Erythroblast (primary cell): ENCODE measurements around the gene VCPKMT.

Experiments
- DNase-seq, 2 experiments: peaks; one replicate each; lab custom pipeline; 2025; lab: John Stamatoyannopoulos, UW
- GATA1 ChIP-seq: IDR thresholded peaks from 2 replicates; pipeline ENCODE4 v1.6.1; 2011; ENCODE audit warnings: low read depth, mild to moderate bottlenecking, control low read depth, low read length, moderate library complexity
- POLR2A ChIP-seq: IDR thresholded peaks from 2 replicates; pipeline ENCODE4 v1.6.1; 2011; ENCODE audit warnings: mild to moderate bottlenecking, low read length

Gene VCPKMT

DNA sequence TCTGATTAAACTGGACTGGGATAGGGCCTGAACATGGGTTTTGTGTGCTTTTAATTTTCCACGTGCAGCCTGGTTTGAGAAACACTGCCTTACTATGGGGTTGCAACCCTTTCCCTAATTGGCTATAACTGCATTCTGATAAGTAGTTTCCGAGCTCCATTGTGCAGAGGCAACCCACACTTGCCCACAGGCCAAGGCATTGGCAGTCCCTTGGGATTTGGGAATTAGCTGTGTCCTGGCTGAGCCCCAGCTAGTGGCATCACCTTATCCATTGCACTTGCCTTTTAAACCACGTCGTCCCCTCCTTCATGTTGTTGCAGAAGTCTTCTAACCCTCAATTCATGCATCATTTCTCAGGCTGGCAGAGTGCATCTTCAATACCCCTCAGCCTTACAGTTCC lies 10.2 kb downstream of the VCPKMT start:
- TF ChIP-seq GATA1 = no peak
- no peak for TF ChIP-seq POLR2A
- DNase-seq = no peak

DNA sequence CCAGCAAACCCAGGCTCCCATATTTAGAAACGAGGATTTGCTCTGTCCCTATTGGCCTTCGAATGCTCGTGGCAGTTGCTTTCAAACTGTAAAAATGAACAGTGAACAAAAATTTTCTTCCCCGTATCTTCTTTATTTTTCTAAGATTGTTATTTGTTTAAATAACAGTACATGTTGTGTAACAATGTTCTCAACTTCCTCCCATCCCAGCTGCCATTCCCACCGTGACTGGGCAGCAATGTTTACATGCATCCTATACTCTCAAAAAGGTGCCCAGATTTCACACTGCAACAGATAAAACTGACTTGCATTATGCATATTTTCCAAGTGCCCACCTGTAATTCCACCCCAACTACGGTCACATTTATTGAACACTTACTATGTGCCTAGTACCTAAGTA lies 12.8 kb downstream of the VCPKMT start:
- TF ChIP-seq GATA1 = no peak
- TF ChIP-seq POLR2A = no peak
- DNase-seq = no peak

DNA sequence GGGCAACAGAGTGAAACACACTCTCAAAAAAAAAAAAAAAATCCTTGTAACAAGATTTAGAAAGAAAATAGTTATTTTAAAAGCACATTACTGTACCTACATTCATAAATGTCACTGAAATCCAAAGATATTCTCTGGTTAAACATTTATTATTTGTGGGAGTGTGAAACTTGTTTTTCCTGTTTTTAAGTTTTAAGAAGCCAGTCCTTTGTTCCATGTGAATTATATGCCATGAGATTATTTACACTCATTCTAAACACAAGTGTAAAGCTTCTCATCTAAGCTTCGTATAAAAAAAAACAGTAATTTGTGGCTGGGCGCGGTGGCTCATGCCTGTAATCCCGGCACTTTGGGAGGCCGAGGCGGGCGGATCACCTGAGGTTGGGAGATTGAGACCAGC lies 15.0 kb downstream of the VCPKMT start:
- TF ChIP-seq GATA1 = no peak
- no peak for TF ChIP-seq POLR2A
- DNase-seq = no peak

DNA sequence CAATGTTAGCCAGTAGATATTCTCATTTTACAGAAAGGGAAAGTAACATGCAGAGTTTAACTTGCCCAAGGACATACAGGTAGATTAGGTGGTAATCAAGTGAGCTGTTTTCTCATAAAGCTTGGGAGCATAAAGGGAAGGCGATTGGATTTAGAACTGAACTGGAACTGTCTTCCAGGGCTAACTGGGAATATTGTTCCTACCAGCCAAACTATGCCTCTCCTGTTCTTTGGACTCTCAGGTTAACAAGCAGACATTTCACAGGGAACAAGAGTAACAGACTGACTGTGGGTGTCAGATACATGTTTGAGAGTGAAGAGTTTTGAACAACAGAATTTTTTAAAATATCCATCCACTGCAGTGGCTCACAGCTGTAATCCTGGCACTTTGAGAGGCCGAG lies 15.6 kb downstream of the VCPKMT start:
- no peak for DNase-seq

DNA sequence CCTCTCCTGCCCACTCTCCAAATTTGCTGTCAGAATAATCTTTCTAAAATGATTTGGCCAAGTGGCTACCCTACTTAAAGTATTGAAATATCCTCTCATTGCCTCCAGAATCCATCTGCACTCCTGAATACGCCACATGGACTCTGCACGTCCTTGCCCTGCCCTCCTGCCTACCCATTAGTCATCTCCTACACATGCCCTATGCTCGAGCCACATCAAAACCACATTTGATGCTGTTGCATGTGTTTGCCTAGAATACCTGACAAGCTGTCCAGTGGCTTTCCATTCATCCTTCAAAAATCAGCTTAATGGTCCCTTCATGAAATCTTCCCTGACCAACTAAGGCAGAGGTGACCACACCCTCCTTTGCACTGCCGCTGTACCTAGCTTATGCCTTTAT lies 17.0 kb downstream of the VCPKMT start:
- TF ChIP-seq GATA1 (no peak), POLR2A (no peak)
- DNase-seq = no peak

More for the DNA sequence above, 15.6 kb downstream of the VCPKMT start:
- TF ChIP-seq POLR2A (no peak), GATA1 (no peak)

DNA sequence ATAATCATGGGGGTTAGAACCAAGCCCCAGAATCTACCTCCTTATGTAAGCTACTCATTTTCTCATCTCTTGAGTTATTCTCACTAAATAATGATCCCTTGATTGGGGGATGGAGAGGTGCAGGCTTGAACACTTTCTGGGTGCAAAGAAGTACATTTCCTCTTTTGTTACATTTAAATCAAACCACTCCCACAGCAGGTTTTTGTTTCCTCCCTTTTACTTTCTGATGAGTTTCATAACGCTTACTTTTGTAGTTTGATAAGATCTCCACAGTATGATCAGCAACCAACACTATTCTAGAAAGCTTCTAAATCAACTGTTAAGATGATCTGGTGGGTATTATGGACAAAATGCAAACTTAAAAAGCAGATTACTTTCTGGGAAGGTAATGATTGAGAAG lies 20.5 kb downstream of the VCPKMT start:
- no peak for DNase-seq
- no peak for TF ChIP-seq GATA1
- TF ChIP-seq POLR2A = no peak

DNA sequence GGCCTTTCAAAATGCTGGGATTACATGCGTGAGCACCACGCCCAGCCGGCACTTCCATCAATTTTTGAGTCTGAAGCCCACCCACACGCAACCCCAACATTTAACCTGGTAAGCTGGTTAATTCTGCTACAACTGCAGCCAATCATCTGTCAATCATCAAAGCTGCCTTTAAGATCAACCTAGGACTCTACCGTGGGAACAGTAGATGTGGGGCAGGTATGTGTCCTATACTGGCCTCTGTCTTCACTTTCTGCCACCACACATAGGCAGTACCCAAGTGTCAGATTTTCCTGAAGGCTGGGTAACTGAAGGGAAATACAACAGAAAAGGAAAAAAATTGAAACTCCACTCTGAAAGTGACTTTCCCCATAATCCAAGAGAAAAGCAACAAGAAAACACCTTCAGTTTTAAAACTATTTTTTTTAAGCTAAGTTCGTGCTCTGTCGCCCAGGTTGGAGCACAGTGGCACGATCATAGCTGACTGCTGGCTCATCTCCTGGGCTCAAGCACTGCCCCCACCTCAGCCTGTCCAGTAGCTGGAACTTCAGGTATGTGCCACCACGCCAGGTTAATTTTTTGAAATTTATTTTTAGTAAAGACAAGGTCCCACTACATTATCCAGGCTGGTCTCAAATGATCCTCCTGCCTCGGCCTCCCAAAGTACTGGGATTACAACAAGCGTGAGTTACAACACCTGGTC lies 22.2 kb downstream of the VCPKMT start:
- DNase-seq = no peak
- TF ChIP-seq POLR2A (no peak), GATA1 (no peak)

DNA sequence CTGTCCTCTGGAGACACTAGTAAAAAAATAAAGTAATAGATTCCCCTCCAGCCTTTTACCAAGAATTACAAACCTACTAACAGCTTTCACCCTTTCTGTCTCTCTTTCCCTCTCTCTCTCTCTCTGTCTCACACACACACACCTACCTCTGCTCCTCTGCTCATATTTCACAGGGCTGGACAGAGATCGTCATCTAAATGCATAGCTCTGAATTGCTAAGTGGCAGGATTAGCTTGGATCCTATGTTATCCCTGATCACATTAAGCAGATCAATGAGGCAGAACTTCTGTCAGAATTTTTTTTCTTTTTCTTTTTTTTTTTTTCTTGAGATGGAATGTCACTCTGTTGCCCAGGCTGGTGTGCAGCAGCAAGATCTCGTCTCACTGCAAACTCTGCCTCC lies 22.9 kb downstream of the VCPKMT start:
- TF ChIP-seq GATA1 = no peak
- no peak for DNase-seq

DNA sequence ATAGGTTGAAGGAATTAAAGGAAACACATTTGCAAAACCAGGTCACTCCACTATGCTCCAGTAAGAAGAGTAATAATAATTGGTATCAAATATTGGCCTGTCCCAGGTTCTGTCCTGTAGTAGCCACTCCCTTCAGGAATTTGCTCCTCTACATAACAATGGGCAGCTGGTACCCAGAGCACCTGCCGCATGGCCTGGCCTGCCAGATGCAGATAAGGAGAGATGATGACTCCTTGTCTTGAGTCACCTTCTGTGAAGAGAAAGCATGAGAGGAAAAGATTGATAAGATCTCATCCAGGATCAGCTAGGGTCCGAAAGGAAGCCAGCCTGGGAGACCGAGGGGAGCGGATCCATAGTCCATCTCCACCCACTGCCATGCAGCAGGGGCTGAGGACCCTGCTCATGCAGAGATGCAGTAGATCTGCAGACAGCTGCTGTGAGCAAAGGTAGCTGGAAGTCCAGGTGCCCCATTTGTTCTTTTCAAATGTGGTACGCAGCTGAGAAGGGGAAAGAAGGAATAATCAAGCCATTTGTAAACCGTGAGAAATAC lies 24.3 kb downstream of the VCPKMT start:
- DNase-seq = no peak
- TF ChIP-seq POLR2A = no peak
- no peak for TF ChIP-seq GATA1

DNA sequence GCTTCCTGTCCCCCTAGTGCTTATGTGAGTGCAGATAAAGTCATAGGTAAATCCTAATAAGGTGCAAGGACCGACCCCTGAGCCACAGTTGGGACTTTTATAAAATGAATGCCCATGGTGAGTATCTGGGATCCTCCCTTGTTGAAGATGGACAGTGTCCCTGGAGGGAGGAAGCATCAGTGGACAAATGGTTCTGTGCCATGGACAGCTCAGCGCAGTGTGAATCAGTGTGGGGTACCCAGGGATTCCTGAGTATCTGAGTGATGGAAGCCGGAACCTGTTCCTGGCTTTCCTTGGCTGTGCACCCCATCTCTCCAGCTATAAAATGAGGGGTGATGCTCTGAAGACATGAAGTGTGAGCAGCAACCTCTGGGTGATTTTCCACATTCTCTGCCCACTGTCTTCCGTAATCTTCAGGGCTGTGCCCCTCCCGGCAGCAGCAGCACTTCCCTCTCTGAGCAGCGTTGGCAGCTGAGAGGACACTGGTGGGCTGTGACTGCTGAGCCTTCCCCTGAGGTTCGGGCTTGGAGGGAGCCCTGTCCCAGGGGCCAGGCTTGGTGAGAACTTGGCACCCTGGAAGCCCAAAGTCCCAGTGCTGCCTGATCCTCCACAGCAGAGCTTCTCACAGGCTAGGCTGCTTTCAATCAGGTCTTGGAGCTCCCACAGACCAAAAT lies 25.0 kb downstream of the VCPKMT start:
- no peak for TF ChIP-seq GATA1
- no peak for TF ChIP-seq POLR2A
- no peak for DNase-seq

DNA sequence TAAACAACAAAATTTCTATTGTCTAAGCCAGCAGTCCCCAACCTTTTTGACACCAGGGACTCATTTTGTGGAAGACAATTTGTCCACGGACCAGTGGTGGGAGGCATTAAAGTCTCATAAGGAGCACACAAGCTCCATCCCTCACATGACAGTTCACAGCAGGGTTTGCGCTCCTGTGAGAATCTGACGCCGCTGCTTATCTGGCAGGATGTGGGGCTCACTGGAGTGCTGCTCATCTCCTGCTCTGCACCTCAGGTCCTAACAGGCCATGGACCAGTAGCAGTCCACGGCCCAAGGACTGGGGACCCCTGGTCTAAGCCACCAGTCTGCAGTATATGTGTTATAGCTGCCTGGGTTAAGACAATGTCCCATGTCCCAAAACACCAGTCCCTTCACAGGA lies 27.2 kb downstream of the VCPKMT start:
- DNase-seq = no peak

DNA sequence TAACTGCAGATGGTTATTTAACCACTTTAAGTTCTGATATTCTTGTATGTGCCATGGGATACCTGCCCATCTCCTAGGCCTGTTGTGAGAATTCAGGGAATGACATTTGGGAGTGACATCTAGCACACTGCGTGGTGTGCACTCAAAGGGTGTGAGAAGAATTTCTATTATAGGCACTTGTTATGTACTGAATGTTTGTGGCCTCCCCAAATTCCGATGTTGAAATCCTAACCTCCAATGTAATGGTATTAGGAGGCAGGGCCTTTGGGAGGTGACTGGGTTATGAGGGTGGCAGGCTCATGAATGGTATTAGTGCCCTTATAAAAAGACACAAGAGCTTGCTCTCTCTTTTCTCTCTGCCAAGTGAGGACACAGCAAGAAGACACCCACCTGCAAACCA lies 27.6 kb downstream of the VCPKMT start:
- DNase-seq = no peak
- TF ChIP-seq GATA1 = no peak
- TF ChIP-seq POLR2A = no peak

More for the DNA sequence above, 27.2 kb downstream of the VCPKMT start:
- TF ChIP-seq GATA1 (no peak), POLR2A (no peak)

DNA sequence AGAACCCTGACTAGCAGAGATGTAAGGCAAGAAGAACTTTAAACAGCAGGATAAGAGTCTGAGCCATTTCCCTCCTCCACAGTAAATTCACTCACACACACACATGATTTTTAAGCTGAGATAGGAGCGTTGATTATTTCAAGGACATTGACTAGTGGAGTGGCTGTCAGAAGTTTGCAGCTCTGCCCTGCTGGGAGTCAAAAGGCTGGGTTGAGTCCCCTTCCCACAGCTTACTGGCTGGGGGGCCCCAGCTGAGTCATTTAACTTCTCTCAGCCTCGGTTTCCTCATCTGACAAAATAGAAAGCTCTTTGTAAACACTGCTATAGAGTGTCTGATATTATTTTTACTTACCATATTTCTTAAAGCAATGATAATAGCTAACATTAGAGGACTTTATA lies 28.3 kb downstream of the VCPKMT start:
- TF ChIP-seq GATA1 = no peak
- TF ChIP-seq POLR2A = no peak
- DNase-seq = no peak

DNA sequence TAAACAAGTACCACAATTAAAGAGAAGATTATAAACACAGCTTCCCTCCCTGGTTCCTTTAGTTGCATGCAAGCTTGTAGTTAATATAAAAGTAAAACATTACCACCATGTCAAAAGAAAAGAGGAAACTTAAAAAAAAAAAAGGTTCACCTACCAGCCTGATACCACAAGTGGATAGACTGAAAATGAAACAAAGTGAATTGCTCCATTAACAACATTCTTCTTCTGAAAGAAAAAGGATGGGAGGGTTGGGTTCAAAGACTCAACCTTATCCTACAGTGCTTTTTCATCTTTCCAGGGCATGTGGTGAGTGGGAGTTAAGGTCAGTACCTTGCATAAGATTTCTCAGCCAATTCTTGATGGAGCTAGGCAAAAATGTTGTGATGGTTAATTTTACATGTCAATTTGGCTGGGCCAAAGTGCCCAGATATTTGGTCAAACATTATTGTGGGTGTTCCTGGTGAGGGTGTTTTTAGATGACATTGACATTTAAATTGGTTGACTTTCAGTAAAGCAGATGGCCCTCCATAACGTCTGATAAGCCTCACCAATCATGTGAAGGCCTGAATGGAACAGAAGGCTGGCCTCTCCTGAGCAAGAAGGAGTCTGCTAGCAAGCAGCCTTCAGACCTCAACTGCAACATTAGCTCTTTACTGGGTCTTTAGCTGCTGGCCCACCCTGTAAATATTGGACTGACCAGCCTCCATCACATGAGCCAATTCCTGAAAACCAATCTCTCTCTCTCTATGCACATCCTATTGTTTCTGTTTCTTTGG lies 28.8 kb downstream of the VCPKMT start:
- TF ChIP-seq POLR2A = no peak
- no peak for TF ChIP-seq GATA1
- DNase-seq = peak; percentile 68 to 87

DNA sequence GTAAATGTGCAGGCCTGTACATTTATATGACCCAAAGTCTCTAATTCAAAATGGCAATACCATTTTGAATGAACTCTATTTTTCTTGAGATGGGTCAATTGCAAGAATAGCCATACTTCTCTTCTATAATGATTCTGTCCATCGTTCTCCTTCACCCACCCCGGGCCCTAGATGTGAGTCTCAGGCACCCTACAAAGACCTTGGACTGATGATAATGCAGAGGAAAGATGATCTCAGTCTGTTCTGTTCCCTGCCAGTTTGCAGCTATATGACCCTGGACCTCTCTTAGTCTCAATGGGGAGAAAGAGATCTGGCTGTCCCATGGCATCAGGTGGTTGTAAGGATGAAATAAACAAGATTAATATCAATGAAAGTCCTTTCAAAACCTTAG lies 30.1 kb downstream of the VCPKMT start:
- no peak for TF ChIP-seq GATA1
- no peak for TF ChIP-seq POLR2A
- DNase-seq = no peak
